DND-41 (cell line): ENCODE measurements around the gene UCHL1.

ENCODE experiments used
- ATAC-seq: fragments of 200-7000 bp; cut with Tn5 transposase; 3 replicates; pipeline ENCODE4 v1.9.1; 2021; ENCODE audit warnings: low read depth; ENCODE audit not compliant: insufficient read depth
- DNase-seq: peaks from one replicate; pipeline ENCODE4 v3.0.0-alpha.2; 2020
- H2AFZ ChIP-seq: 2 replicates; pipeline ENCODE4 v1.6.0; 2012; ENCODE audit warnings: low read depth, low read length
- H3K27ac ChIP-seq: 2 replicates; pipeline ENCODE4 v1.5.1; 2012; ENCODE audit warnings: low read length, inconsistent platforms
- H3K27me3 ChIP-seq: fragments of 200-600 bp; sonication (generic); 2 replicates; pipeline ENCODE4 v1.6.0; 2012; ENCODE audit warnings: low read length, mild to moderate bottlenecking, inconsistent platforms; ENCODE audit not compliant: insufficient read depth, poor library complexity
- H3K36me3 ChIP-seq: 2 replicates; pipeline ENCODE4 v1.5.1; 2012; ENCODE audit warnings: low read length, inconsistent platforms; ENCODE audit not compliant: insufficient read depth
- H3K4me1 ChIP-seq: 2 replicates; pipeline ENCODE4 v1.5.1; 2012; ENCODE audit warnings: mild to moderate bottlenecking, low read length; ENCODE audit not compliant: insufficient read depth
- H3K4me2 ChIP-seq: 2 replicates; pipeline ENCODE4 v1.6.0; 2012; ENCODE audit warnings: mild to moderate bottlenecking, moderate library complexity, low read length, inconsistent platforms; ENCODE audit not compliant: insufficient read depth
- H3K4me3 ChIP-seq, 2 experiments: fragments of 200-600 bp in 1 of 2; shearing (Covaris generic) in 1 of 2; 2 replicates each; pipeline ENCODE4 v1.5.1; 2012 to 2016; ENCODE audit warnings: inconsistent platforms in 2 of 2, low read length in 2 of 2, mild to moderate bottlenecking in 2 of 2, low read depth in 1 of 2, moderate library complexity in 1 of 2
- H3K79me2 ChIP-seq: 2 replicates; pipeline ENCODE4 v1.6.0; 2012; ENCODE audit warnings: low read length, inconsistent platforms; ENCODE audit not compliant: insufficient read depth
- H3K9ac ChIP-seq: 2 replicates; pipeline ENCODE4 v1.6.0; 2012; ENCODE audit warnings: low read depth, mild to moderate bottlenecking, inconsistent platforms, low read length, moderate library complexity
- H3K9me3 ChIP-seq: 2 replicates; pipeline ENCODE4 v1.5.1; 2012; ENCODE audit warnings: low read length, moderate library complexity, mild to moderate bottlenecking, inconsistent platforms; ENCODE audit not compliant: insufficient read depth, severe bottlenecking
- H4K20me1 ChIP-seq: 2 replicates; pipeline ENCODE4 v1.6.0; 2012; ENCODE audit warnings: low read length; ENCODE audit not compliant: insufficient read depth
- EZH2 ChIP-seq: IDR thresholded peaks from 3 replicates; pipeline ENCODE4 v1.6.1; 2012; ENCODE audit warnings: borderline replicate concordance, low read depth, mild to moderate bottlenecking, moderate library complexity, low read length, inconsistent platforms; ENCODE audit not compliant: severe bottlenecking
- TF ChIP-seq, protein P1 (sequence below): IDR thresholded peaks from 2 replicates; pipeline ENCODE4 v1.5.1; 2012; ENCODE audit warnings: borderline replicate concordance, low read length, moderate library complexity, mild to moderate bottlenecking; ENCODE audit not compliant: poor library complexity, severe bottlenecking; ENCODE audit errors: extremely low read depth

Gene UCHL1

DNA sequence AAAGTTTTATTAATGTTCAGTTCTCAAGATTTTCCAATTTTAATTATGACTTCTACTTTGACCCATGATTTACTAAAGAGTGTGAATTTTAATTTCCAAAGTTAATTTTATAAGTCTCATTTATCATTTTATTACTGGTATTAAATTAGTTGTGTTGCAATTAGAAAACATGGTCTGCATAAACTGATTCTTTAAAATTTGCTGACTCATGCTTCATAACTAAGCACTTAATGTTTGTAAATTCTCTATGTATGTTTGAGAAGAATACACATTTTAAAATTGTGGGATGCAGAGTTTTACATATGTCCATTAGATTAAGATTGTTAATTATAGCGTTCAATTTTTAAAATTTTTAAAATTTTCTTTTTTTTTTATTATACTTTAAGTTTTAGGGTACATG, 20.2 kb upstream of the UCHL1 start:
- H3K27me3 ChIP-seq, result no peaks in the 10 kb centered on the region
- no peaks in the 10 kb centered on the region for H4K20me1 ChIP-seq
- H3K4me1 ChIP-seq, result no peaks in the 10 kb centered on the region
- H3K36me3 ChIP-seq, result no peaks in the 10 kb centered on the region
- H3K9ac ChIP-seq, result no peak overlapping the region
- TF ChIP-seq, protein P1, sequence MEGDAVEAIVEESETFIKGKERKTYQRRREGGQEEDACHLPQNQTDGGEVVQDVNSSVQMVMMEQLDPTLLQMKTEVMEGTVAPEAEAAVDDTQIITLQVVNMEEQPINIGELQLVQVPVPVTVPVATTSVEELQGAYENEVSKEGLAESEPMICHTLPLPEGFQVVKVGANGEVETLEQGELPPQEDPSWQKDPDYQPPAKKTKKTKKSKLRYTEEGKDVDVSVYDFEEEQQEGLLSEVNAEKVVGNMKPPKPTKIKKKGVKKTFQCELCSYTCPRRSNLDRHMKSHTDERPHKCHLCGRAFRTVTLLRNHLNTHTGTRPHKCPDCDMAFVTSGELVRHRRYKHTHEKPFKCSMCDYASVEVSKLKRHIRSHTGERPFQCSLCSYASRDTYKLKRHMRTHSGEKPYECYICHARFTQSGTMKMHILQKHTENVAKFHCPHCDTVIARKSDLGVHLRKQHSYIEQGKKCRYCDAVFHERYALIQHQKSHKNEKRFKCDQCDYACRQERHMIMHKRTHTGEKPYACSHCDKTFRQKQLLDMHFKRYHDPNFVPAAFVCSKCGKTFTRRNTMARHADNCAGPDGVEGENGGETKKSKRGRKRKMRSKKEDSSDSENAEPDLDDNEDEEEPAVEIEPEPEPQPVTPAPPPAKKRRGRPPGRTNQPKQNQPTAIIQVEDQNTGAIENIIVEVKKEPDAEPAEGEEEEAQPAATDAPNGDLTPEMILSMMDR, result no peak
- TF ChIP-seq EZH2, result no peak
- no peak overlapping the region for H3K27ac ChIP-seq
- H3K4me2 ChIP-seq, result no peak overlapping the region
- H3K4me3 ChIP-seq, result no peak overlapping the region
- no peak for ATAC-seq
- no peak for DNase-seq
- H2AFZ ChIP-seq, result no peak overlapping the region
- H3K79me2 ChIP-seq, result no peaks in the 10 kb centered on the region
- H3K9me3 ChIP-seq, result no peaks in the 10 kb centered on the region

GRCh38 chr4:41241919-41242318, 14.8 kb upstream of the UCHL1 start:
- Histone ChIP-seq H3K79me2 (no peaks in the 10 kb centered on the region), H3K27me3 (no peaks in the 10 kb centered on the region), H2AFZ (no peak overlapping the region), H4K20me1 (no peaks in the 10 kb centered on the region), H3K4me2 (no peak overlapping the region), H3K9ac (no peak overlapping the region), H3K9me3 (no peaks in the 10 kb centered on the region), H3K27ac (no peak overlapping the region), H3K4me3 (no peak overlapping the region), H3K4me1 (no peaks in the 10 kb centered on the region), H3K36me3 (no peaks in the 10 kb centered on the region)
- ATAC-seq (no peak), DNase-seq (no peak)
- no peak for TF ChIP-seq EZH2
- TF ChIP-seq, protein P1, result no peak

DNA sequence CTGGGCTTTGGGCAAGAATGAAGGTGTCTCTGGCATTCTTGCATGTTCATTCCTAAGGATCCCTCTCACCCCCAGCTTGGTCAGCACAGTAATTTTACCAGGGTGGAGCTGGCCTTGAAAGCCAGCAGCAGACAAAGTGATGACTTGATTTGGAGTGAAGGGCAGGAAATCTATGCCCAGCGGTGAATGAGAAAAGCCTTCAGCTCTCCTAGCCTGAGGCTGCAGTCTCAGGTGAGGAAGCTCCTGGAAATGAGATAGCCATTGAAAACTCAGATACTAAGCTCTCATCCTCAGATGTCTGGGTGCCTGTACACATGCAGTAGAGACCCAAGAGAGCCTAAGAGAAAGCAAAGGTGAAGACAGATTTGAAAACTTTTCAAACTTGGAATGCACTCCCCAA, 10.7 kb upstream of the UCHL1 start:
- no peak for ATAC-seq
- H3K27me3 ChIP-seq, result no peaks in the 10 kb centered on the region
- no peaks in the 10 kb centered on the region for H3K36me3 ChIP-seq
- H3K4me2 ChIP-seq, result no peak overlapping the region
- H3K79me2 ChIP-seq, result no peaks in the 10 kb centered on the region
- no peak overlapping the region for H3K4me3 ChIP-seq
- TF ChIP-seq, protein P1, result no peak
- no peak for TF ChIP-seq EZH2
- no peak overlapping the region for H2AFZ ChIP-seq
- H3K9ac ChIP-seq, result no peak overlapping the region
- no peaks in the 10 kb centered on the region for H3K9me3 ChIP-seq
- H3K27ac ChIP-seq, result no peak overlapping the region
- no peaks in the 10 kb centered on the region for H4K20me1 ChIP-seq
- no peak for DNase-seq
- no peaks in the 10 kb centered on the region for H3K4me1 ChIP-seq

DNA sequence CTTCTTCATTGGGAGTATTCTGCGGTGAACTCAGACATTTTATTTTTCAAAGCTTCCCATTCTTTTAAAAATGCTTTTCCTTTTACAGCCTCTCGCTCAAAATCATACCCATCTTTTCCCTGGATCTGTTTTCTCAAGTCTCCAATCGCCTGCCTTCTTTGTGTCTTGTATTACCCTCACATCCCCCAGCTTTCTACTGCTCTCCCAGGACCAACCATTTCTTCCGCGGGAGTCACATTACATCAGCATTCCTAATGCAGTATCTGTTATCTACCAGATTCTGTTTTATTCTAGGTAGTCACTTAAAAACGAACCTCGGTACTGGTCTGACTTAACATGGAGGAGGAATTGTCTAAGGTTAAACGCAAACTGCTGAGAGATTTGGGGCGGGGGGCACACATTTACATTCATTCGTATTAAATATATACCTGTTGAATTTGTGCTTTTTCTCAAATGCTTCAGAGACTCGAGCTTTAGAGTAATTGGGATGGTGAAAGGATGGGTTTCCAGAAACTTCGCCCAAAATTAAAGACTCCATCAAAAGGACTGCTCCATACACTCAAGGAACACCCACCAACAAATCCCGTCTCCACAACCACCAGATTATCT, 493 bp upstream of the UCHL1 start:
- Histone ChIP-seq H3K4me1 (no peaks in the 10 kb centered on the region), H3K36me3 (no peaks in the 10 kb centered on the region), H3K9ac (no peak overlapping the region), H3K79me2 (no peaks in the 10 kb centered on the region), H3K27me3 (no peaks in the 10 kb centered on the region), H3K4me3 (no peak overlapping the region), H3K4me2 (no peak overlapping the region), H2AFZ (no peak overlapping the region), H3K9me3 (no peaks in the 10 kb centered on the region), H4K20me1 (no peaks in the 10 kb centered on the region), H3K27ac (no peak overlapping the region)
- ATAC-seq (no peak), DNase-seq (no peak)
- TF ChIP-seq EZH2, result no peak
- TF ChIP-seq, protein P1, result no peak
